CD4-positive, CD25-positive, alpha-beta regulatory T cell (primary cell): ENCODE data around the gene PGGHG. TPM values are rescaled to one million over a fixed set of nuclear protein-coding genes. Genes with fewer than 3 reads are reported as not detected.
"Not testable (repeated sequence)": the region's sequence is repeated elsewhere in the genome, so short reads cannot be mapped to it uniquely, and the experiment has no call there.

ENCODE experiments used
- ATAC-seq, 2 donors: fragments of 150-1000 bp; cut with Tn5 transposase; one replicate each; pipeline ENCODE4 v1.10.0; 2021; ENCODE audit warnings: low read depth in 2 of 2, moderate number of reproducible peaks in 2 of 2, moderate library complexity in 1 of 2
- DNase-seq, 3 donors: peaks; one replicate each; pipeline versions ENCODE4 v3.0.0 to v3.0.0-alpha.2; 2012 to 2022; ENCODE audit warnings: mixed read lengths in 1 of 3
- H3K27ac ChIP-seq: one replicate; pipeline ENCODE4 v1.7.0; 2013; ENCODE audit warnings: mild to moderate bottlenecking, low read length; ENCODE audit not compliant: insufficient read depth, poor library complexity, severe bottlenecking
- H3K27me3 ChIP-seq: one replicate; pipeline ENCODE4 v1.7.0; 2013; ENCODE audit warnings: low read length; ENCODE audit not compliant: control insufficient read depth, insufficient read depth
- H3K36me3 ChIP-seq: one replicate; pipeline ENCODE4 v1.7.0; 2013; ENCODE audit warnings: mild to moderate bottlenecking, low read length, moderate library complexity; ENCODE audit not compliant: control insufficient read depth, insufficient read depth
- H3K4me1 ChIP-seq: 2 replicates; pipeline ENCODE4 v1.7.0; 2013; ENCODE audit warnings: mild to moderate bottlenecking, low read length; ENCODE audit not compliant: insufficient read depth, control insufficient read depth, poor library complexity, severe bottlenecking
- H3K4me3 ChIP-seq: one replicate; pipeline ENCODE4 v1.7.0; 2013; ENCODE audit warnings: low read depth, mild to moderate bottlenecking, low read length, moderate library complexity
- H3K9me3 ChIP-seq, 2 experiments: 1 replicate in 1 of 2; 2 replicates in 1 of 2; pipeline ENCODE4 v1.7.0; 2013; ENCODE audit warnings: low read length in 2 of 2, mild to moderate bottlenecking in 1 of 2, moderate library complexity in 1 of 2; ENCODE audit not compliant: control insufficient read depth in 2 of 2
- H3K27ac Mint-ChIP-seq, 3 donors: one replicate each; pipeline ENCODE4 v1.8.0; 2020 to 2022; ENCODE audit warnings: mild to moderate bottlenecking in 3 of 3, mixed read lengths in 3 of 3, moderate library complexity in 2 of 3
- H3K27me3 Mint-ChIP-seq: one replicate; pipeline ENCODE4 v1.8.0; 2022; ENCODE audit warnings: mild to moderate bottlenecking, mixed read lengths
- H3K36me3 Mint-ChIP-seq: one replicate; pipeline ENCODE4 v1.8.0; 2020; ENCODE audit warnings: mixed read lengths
- H3K4me1 Mint-ChIP-seq, 4 donors: one replicate each; pipeline ENCODE4 v1.8.0; 2020 to 2022; ENCODE audit warnings: mixed read lengths in 4 of 4, mild to moderate bottlenecking in 1 of 4
- H3K4me3 Mint-ChIP-seq, 4 donors: one replicate each; pipeline ENCODE4 v1.8.0; 2020 to 2022; ENCODE audit warnings: mild to moderate bottlenecking in 4 of 4, mixed read lengths in 4 of 4, moderate library complexity in 3 of 4
- H3K9me3 Mint-ChIP-seq, 7 donors: one replicate each; pipeline ENCODE4 v1.8.0; 2020 to 2022; ENCODE audit warnings: mixed read lengths in 7 of 7, mild to moderate bottlenecking in 3 of 7, moderate library complexity in 2 of 7
- polyA plus RNA-seq, 4 donors: library from polyadenylated mRNA; unstranded; fragments of 300-500 nt; fragmentation: Illumina TruSeq; gene quantifications; one replicate each; pipeline ENCODE4 v1.2.3, GENCODE V29; 2021
- total RNA-seq: library from RNA; stranded (reverse); gene quantifications from one replicate; pipeline ENCODE4 v1.2.3, GENCODE V29; 2022

PGGHG gene
- total and polyA plus RNA-seq, 5 donors from 2014 or later, result 1.5 to 188 (median 2.9) TPM

DNA sequence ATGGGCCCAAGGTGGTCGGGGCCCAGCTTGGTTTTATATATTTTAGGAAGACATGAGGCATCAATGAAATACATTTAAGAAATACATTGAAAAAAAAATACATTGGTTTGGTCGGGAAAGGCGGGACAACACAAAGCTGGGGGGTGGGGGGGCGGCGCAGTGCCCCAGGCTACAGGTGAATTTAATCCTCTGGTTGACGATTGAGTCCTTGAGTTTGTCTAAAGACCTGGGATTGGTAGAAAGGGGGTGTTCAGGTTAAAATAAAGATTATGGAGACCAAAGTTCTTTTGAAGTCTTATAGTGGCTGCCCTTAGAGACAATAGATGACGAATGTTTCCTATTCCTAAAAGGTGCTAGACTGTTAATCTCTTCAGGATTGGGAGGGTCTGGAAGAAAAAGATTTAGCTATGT is 28.0 kb downstream of the PGGHG start:
- peak overlapping the region; percentile 84 for H3K27ac ChIP-seq
- peaks cover 12% of the 10 kb centered on the region for H3K36me3 Mint-ChIP-seq
- no peaks in the 10 kb centered on the region for H3K9me3 ChIP-seq
- H3K4me3 Mint-ChIP-seq, result peak overlapping the region; percentile 90 to 96 (median 94)
- peak overlapping the region; percentile 94 to 96 (median 95) for H3K27ac Mint-ChIP-seq
- ATAC-seq (no peak), DNase-seq (no peak)
- no peaks in the 10 kb centered on the region for H3K9me3 Mint-ChIP-seq
- H3K4me3 ChIP-seq, result peak overlapping the region; percentile 66
- H3K36me3 ChIP-seq, result no peaks in the 10 kb centered on the region
- H3K4me1 Mint-ChIP-seq, result peaks cover 6 to 56% (median 24%) of the 10 kb centered on the region in 4 donors
- peaks cover 60% of the 10 kb centered on the region for H3K4me1 ChIP-seq
- H3K27me3 ChIP-seq, result no peaks in the 10 kb centered on the region
- peaks cover 25% of the 10 kb centered on the region for H3K27me3 Mint-ChIP-seq

DNA sequence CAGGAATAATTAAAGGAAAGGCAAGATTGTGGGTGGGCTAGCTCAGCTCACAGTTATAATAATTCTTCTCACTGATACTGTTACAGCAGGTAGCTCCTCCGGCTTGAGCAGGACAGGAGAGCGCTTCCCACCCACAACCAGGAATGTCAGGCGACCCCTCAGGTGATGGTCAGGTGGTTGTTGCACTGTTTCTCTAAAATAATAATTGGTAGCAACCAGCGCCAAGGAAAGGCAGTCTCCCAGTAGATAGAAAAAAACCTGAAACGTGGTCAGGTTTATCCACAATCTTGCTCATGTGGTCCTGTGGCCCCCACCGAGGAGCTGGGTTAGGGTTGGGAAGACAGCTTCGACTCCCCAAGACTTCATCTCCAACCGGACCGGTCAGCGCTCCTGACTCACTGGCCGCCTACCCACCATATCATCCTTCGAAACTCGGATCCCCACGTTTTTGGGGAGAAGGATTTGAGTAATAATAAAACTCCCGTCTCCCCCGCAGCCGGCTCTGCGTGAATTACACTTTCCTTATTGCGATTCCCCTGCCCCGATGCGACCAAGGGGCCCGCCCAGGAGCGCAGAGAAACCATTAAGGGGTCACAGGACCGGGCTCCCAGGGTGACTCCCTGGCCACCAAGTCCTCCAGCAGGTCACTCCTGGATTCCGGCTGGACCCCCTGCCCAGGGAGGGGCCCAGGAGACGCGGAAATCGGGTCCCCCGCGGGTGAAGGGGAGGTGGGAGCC is 28.9 kb downstream of the PGGHG start:
- ATAC-seq, H3K27me3 ChIP-seq, H3K36me3 ChIP-seq, H3K9me3 ChIP-seq, H3K9me3 Mint-ChIP-seq, DNase-seq: not testable (repeated sequence)
- Mint-ChIP-seq H3K4me3 (peak overlapping the region; percentile 90 to 96 (median 94)), H3K27me3 (peaks cover 25% of the 10 kb centered on the region), H3K4me1 (peaks cover 6 to 46% (median 18%) of the 10 kb centered on the region in 4 donors), H3K27ac (peak overlapping the region; percentile 94 to 96 (median 95)), H3K36me3 (peaks cover 12% of the 10 kb centered on the region)
- peak overlapping the region; percentile 84 for H3K27ac ChIP-seq
- H3K4me1 ChIP-seq, result peaks cover 51% of the 10 kb centered on the region
- H3K4me3 ChIP-seq, result peak overlapping the region; percentile 65

DNA sequence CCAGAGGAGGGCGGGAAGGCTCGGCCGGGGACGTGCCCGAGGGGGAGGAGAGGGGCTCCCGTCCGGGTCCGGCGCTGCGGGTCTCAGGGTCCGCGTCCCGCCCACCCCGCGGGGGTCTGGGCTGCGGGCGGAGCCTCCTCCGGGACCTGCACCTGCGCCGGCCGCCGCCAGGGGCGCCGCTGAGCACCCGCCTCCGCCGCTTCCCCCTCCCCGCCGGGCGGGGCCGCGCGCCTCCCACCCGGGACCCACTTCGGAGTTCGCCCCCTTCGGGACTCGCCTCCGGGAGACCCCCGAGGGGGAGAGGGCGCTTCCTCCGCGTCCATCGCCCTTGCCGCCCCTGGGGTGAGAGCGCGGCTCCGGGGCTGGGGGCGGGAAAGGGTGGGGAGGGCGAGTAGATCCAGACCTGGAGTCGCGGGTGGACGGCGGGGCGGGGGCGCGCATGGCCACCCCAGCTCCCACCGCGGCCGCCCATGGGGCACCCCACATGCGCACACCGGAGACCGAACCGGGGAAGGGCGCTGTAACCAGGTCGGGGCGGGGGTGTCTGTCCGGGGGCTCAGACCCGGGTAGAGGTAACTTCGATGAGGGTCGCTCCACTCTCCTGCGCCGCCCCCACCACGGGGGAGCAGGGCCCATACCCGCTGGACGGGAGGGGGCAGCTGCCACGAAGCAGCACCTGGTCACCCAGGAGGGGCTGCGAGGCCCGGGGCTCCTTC is 29.6 kb downstream of the PGGHG start:
- not testable (repeated sequence) for H3K4me3 Mint-ChIP-seq, DNase-seq, H3K4me3 ChIP-seq, H3K9me3 ChIP-seq, H3K27me3 ChIP-seq, H3K36me3 ChIP-seq, H3K9me3 Mint-ChIP-seq, H3K27ac Mint-ChIP-seq
- Mint-ChIP-seq H3K4me1 (peaks cover 6 to 41% (median 16%) of the 10 kb centered on the region in 4 donors), H3K36me3 (peaks cover 12% of the 10 kb centered on the region), H3K27me3 (peaks cover 25% of the 10 kb centered on the region)
- Histone ChIP-seq H3K27ac (peak overlapping the region; percentile 14), H3K4me1 (peaks cover 43% of the 10 kb centered on the region)
- ATAC-seq, result peak; percentile 29 to 35

DNA sequence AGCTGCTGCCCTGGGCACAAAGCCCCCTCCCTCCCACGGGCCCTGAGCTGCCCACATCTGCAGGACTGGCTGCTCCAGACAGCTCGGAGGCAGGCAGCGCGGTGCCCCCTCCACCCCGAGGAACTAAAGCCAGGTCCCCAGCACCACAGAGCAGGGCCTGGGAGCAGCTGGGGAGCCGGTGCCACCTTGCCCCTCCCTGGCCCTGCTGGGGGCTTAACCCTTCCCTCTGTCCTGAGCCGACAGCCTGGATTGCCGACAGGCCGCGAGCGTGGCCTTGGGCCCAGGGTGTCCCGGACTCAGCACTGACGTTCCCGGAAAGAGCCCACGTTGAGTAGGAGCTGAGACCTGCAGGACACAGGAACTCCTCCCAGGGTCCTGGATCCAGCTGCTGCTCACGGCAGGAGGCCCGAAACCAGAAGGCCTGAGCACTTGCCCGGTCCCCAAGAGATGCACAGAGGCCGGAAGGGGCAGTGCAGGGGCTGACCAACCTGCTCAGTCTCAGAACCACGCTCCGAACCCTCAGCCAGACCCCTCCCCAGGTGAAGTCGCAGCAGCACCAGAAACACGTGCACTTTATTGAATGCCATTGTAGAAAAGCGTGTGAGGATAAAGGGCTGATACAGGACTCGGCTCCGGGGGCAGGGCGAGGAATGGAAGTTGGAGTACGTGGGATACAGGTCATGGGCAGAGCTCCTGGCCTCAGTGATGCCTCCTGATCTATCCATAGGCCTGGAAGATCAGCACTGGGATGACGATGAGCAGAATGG is 30.4 kb downstream of the PGGHG start:
- H3K36me3 ChIP-seq, H3K9me3 ChIP-seq, H3K9me3 Mint-ChIP-seq, H3K27me3 ChIP-seq, H3K4me3 ChIP-seq, DNase-seq: not testable (repeated sequence)
- peak in 1 of 2 donors; percentile 18 for ATAC-seq
- peaks cover 12% of the 10 kb centered on the region for H3K36me3 Mint-ChIP-seq
- peaks cover 25% of the 10 kb centered on the region for H3K27me3 Mint-ChIP-seq
- H3K4me1 Mint-ChIP-seq, result peaks cover 6 to 39% (median 15%) of the 10 kb centered on the region in 4 donors
- Histone ChIP-seq H3K27ac (peak overlapping the region; percentile 33), H3K4me1 (peaks cover 40% of the 10 kb centered on the region)
- peak overlapping the region; percentile 65 to 91 (median 89) for H3K27ac Mint-ChIP-seq
- peak overlapping the region; percentile 85 to 98 (median 86) for H3K4me3 Mint-ChIP-seq

DNA sequence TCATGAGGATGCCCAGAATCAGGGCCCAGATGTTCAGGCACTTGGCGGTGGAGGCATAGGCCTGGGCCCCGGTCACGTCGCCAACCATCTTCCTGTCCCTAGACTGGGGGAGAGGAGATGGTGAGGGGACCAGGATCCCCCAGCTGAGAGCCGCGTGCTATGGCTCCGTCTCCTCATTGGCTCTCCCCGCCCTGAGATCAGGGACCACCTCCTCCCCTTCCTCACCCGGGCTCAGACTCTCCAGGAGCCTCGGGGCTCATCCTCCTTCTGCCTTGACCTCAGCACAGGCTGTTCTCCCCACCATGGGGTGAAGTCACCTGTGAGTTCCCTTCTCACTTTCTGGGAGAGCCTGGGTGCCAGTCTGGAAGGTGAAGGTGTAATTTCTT is 31.0 kb downstream of the PGGHG start:
- Mint-ChIP-seq H3K36me3 (peaks cover 11% of the 10 kb centered on the region), H3K27me3 (peaks cover 22% of the 10 kb centered on the region), H3K4me3 (peak overlapping the region; percentile 85 to 98 (median 86)), H3K27ac (peak overlapping the region; percentile 65 to 91 (median 89)), H3K4me1 (peaks cover 6 to 45% (median 20%) of the 10 kb centered on the region in 4 donors)
- not testable (repeated sequence) for H3K4me3 ChIP-seq, DNase-seq, H3K9me3 Mint-ChIP-seq, H3K27me3 ChIP-seq, H3K9me3 ChIP-seq, H3K36me3 ChIP-seq
- Histone ChIP-seq H3K27ac (peak overlapping the region; percentile 33), H3K4me1 (peaks cover 40% of the 10 kb centered on the region)
- peak in 1 of 2 donors; percentile 1 for ATAC-seq

DNA sequence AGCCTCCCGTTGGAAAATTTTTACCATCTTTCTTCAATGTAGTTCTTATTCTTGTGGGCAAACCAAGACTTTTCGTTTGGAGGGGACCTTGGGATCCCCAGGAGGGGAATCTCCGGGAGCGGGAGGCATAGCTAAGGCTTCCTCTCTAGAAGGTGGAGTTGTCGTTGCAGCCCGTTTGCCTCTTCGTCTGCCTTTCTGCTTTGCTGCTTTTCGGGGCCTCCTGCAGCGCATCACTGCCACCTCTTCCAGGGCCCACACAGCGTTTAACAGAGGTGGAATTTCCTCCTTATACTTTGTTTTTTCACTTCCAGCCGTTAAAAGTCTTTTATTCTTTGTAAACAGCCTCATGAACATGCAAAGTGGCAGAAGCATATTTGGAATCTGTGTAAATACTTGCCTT is 35.2 kb downstream of the PGGHG start:
- no peak for ATAC-seq
- Mint-ChIP-seq H3K4me1 (peaks cover 2 to 60% (median 25%) of the 10 kb centered on the region in 4 donors), H3K27me3 (peaks cover 5% of the 10 kb centered on the region), H3K9me3 (peaks cover 0 to 1% (median 0%) of the 10 kb centered on the region in 7 donors), H3K27ac (peak overlapping the region; percentile 70 to 80 (median 74)), H3K36me3 (no peaks in the 10 kb centered on the region), H3K4me3 (peak overlapping the region in 1 of 4 donors; percentile 70)
- H3K27me3 ChIP-seq, result no peaks in the 10 kb centered on the region
- no peaks in the 10 kb centered on the region for H3K9me3 ChIP-seq
- H3K4me3 ChIP-seq, result no peak overlapping the region
- peaks cover 31% of the 10 kb centered on the region for H3K4me1 ChIP-seq
- no peak for DNase-seq
- no peaks in the 10 kb centered on the region for H3K36me3 ChIP-seq
- no peak overlapping the region for H3K27ac ChIP-seq

DNA sequence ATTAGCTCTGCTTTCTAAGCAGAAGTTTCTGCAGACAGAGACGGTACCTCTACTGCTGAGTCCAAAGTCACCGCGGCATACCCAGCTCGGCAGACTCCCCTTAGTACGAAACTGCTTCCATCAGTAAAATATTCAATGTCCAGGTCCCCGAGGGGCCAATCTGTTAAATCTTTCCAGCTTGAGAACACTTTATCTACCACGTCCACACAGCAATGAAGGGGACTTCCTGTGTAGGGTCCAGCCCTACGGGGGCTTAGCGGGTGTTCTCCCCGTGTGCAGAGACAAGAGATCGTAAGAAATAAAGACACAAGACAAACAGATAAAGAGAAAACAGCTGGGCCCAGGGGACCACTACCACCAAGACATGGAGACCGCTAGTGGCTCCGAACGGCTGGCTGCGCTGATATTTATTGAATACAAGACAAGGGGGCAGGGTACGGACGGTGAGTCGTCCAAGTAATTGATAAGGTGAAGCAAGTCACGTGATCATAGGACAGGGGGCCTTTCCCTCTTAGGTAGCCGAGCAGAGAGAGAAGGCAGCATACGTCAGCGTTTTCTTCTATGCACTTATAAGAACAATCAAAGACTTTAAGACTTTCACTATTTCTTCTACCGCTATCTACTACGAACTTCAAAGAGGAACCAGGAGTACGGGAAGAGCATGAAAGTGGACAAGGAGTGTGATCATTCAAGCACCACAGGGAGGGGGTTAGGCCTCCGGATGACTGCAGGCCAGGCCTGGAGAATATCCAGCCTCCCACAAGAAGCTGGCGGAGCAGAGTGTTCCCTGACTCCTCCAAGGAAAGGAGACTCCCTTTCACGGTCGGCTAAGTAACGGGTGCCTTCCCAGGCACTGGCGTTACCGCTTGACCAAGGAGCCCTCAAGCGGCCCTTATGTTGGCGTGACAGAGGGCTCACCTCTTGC is 35.9 kb downstream of the PGGHG start:
- DNase-seq, result not testable (repeated sequence)
- H3K4me3 Mint-ChIP-seq, result peak overlapping the region in 1 of 4 donors; percentile 70

More for the DNA sequence above, 35.9 kb downstream of the PGGHG start:
- not testable (repeated sequence) for ATAC-seq, H3K4me3 ChIP-seq, H3K36me3 ChIP-seq, H3K27ac ChIP-seq, H3K36me3 Mint-ChIP-seq, H3K27me3 Mint-ChIP-seq, H3K9me3 Mint-ChIP-seq, H3K9me3 ChIP-seq, H3K27me3 ChIP-seq
- H3K27ac Mint-ChIP-seq, result peak overlapping the region; percentile 70 to 87 (median 80)
- peaks cover 33% of the 10 kb centered on the region for H3K4me1 ChIP-seq
- H3K4me1 Mint-ChIP-seq, result peaks cover 8 to 62% (median 28%) of the 10 kb centered on the region in 4 donors
